Large intestine (tissue), 3 donors: Measurements from ENCODE around the gene CLASP2. TPM values are rescaled to one million over a fixed set of nuclear protein-coding genes. Genes with fewer than 3 reads are reported as not detected.

ENCODE experiments used
- DNase-seq, 2 donors: peaks; one replicate each; pipeline versions ENCODE4 v3.0.0 to v3.0.0-alpha.2; 2013
- H3K27ac ChIP-seq: one replicate; pipeline ENCODE4 v1.5.1; 2013; ENCODE audit warnings: low read length
- H3K27me3 ChIP-seq: 2 replicates; pipeline ENCODE4 v1.6.1; 2013; ENCODE audit warnings: low read length; ENCODE audit not compliant: control insufficient read depth, insufficient read depth
- H3K36me3 ChIP-seq: 2 replicates; pipeline ENCODE4 v1.6.1; 2013; ENCODE audit warnings: low read length; ENCODE audit not compliant: control insufficient read depth, insufficient read depth
- H3K4me1 ChIP-seq: one replicate; pipeline ENCODE4 v1.6.1; 2013; ENCODE audit warnings: low read length; ENCODE audit not compliant: control insufficient read depth, insufficient read depth
- H3K4me3 ChIP-seq: one replicate; pipeline ENCODE4 v1.5.1; 2013; ENCODE audit warnings: low read length
- H3K9me3 ChIP-seq: one replicate; pipeline ENCODE4 v1.6.1; 2013; ENCODE audit warnings: mild to moderate bottlenecking, low read depth, low read length, moderate library complexity; ENCODE audit not compliant: control insufficient read depth
- WGBS: methylation state at CpG from one replicate; pipeline ENCODE4 v1.1.5; 2013; ENCODE audit warnings: low lambda C conversion rate; ENCODE audit not compliant: insufficient coverage; 5-methylcytosine and 5-hydroxymethylcytosine counted together
- polyA plus RNA-seq: library from polyadenylated mRNA; unstranded; fragments of 120-200 nt; gene quantifications from one replicate; pipeline ENCODE4 v1.2.1, GENCODE V29; 2013

Gene CLASP2
- polyA plus RNA-seq, 1 donor = 56.2 TPM

- Histone ChIP-seq H3K27ac (no peak overlapping the region), H3K9me3 (peaks cover 23% of the 10 kb centered on the region), H3K4me3 (no peak overlapping the region), H3K27me3 (no peaks in the 10 kb centered on the region), H3K36me3 (peaks cover 24% of the 10 kb centered on the region), H3K4me1 (no peaks in the 10 kb centered on the region)
- DNase-seq = no peak
- no CpG with 5 or more reads among the region's 2 CpGs for WGBS
These were observed 192.8 kb downstream of the CLASP2 start for GRCh38 chr3:33525232-33525631.

DNA sequence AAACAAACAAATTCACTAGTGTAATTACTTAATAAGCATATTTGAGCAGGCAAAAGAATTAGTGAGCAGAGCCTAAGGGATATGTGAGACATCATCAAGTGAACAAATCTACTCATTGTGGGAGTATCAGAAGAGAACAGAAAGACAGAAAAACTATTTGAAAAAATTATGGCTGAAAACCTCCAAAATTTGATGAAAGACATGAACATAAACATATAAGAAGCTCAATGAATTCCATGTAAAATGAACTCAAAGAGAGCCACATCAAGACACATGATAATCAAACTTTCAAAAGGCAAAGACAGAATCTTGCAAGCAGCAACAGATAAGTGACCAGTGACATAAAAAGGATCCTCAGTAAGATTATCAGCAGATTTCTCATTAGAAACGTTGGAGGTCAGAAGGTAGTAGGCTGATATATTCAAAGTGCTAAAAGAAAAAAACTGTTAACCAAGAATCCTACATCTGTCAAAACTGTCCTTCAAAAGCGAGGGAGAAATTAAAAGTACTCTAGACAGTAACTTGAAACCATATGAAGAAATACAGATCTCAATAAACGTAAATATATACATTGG, 194.9 kb downstream of the CLASP2 start:
- Histone ChIP-seq H3K27ac (no peak overlapping the region), H3K27me3 (no peaks in the 10 kb centered on the region), H3K4me1 (no peaks in the 10 kb centered on the region), H3K4me3 (no peak overlapping the region), H3K9me3 (peaks cover 14% of the 10 kb centered on the region), H3K36me3 (peaks cover 24% of the 10 kb centered on the region)
- no peak for DNase-seq
- 86% methylated on average over 1 of the region's 3 CpGs for WGBS

DNA sequence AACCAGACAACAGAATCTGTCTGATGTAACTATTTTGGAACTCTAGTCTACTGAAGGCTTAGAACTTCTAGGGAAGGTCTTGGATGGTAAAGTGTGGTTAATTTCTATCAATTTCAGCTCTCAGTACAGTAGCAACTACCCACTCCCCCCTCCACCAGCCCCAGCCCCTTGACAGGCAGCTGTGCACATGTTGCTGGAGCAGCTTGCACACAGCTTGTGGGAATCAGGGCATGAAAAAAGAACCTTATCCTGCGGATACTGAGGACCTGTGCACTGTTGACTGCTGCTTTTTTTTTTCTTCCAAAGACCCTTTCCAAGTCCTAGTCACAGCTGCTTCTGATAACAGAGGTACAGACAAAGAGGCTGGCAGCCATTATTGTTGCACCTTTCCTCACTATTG, 196.3 kb downstream of the CLASP2 start:
- H3K36me3 ChIP-seq = peaks cover 25% of the 10 kb centered on the region
- no peaks in the 10 kb centered on the region for H3K4me1 ChIP-seq
- DNase-seq = no peak
- no CpG with 5 or more reads among the region's 1 CpG for WGBS
- no peaks in the 10 kb centered on the region for H3K27me3 ChIP-seq
- peaks cover 8% of the 10 kb centered on the region for H3K9me3 ChIP-seq
- H3K4me3 ChIP-seq = no peak overlapping the region
- no peak overlapping the region for H3K27ac ChIP-seq

DNA sequence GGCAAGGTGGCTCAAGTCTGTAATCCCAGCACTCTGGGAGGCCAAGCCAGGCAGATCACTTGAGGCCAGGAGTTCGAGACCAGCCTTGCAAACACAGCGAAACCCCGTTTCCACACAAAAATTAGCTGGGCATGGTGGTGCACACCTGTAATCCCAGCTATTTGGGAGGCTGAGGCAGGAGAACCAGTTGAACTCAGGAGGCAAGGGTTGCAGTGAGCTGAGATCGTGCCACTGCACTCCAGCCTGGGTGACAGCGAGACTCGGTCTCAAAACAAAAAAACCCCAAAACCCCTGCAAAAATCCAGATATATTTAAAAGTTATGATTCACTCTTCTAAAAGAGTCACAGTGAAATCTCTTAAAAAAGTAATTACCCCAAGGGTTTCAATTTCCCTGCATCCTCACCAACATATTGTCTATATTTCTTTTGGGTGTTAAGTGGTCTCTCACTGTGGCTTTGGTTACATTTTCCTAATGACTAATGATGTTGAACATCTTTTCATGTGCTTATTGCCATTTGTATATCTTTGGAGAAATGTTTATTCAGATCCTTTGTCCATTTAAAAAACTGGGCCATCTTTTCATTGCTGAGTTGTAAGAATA, 204.7 kb downstream of the CLASP2 start:
- WGBS = no CpG with 5 or more reads among the region's 6 CpGs
- Histone ChIP-seq H3K36me3 (peaks cover 37% of the 10 kb centered on the region), H3K4me3 (no peak overlapping the region), H3K27ac (no peak overlapping the region), H3K9me3 (no peaks in the 10 kb centered on the region), H3K27me3 (no peaks in the 10 kb centered on the region), H3K4me1 (no peaks in the 10 kb centered on the region)
- no peak for DNase-seq

DNA sequence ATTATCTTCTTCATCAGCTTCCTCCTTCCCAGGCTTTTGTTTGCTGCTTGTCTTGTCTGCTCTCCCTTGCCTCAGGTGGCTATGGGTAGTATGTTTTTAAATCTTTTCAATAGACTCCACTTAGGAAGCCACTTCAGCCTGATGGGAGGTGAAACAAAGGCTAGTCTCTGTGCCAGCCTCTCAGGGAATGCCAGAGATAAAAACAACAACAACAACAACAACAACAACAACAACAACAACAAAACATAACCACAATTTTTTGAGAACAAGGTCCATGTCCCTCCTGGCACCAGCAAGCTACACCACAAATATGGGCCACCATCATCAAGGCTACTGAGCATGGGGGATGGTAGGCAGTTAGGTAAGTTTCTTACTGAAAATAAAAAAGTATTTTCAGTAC, 213.0 kb downstream of the CLASP2 start:
- DNase-seq = peak in 1 of 2 donors; percentile 3
- no peaks in the 10 kb centered on the region for H3K4me1 ChIP-seq
- peaks cover 27% of the 10 kb centered on the region for H3K36me3 ChIP-seq
- H3K4me3 ChIP-seq = no peak overlapping the region
- H3K27ac ChIP-seq = no peak overlapping the region
- H3K9me3 ChIP-seq = no peaks in the 10 kb centered on the region
- no peaks in the 10 kb centered on the region for H3K27me3 ChIP-seq

- Histone ChIP-seq H3K27me3 (no peaks in the 10 kb centered on the region), H3K4me1 (no peaks in the 10 kb centered on the region), H3K9me3 (no peaks in the 10 kb centered on the region), H3K27ac (no peak overlapping the region), H3K4me3 (no peak overlapping the region), H3K36me3 (peaks cover 11% of the 10 kb centered on the region)
- no peak for DNase-seq
- WGBS = 80% methylated on average over 1 of the region's 2 CpGs
These were observed 221.6 kb downstream of the CLASP2 start for GRCh38 chr3:33496449-33496848.

- no peak for DNase-seq
- 94% methylated on average over 3 of the region's 4 CpGs for WGBS
These were observed 226.3 kb downstream of the CLASP2 start for GRCh38 chr3:33491721-33492120.

DNA sequence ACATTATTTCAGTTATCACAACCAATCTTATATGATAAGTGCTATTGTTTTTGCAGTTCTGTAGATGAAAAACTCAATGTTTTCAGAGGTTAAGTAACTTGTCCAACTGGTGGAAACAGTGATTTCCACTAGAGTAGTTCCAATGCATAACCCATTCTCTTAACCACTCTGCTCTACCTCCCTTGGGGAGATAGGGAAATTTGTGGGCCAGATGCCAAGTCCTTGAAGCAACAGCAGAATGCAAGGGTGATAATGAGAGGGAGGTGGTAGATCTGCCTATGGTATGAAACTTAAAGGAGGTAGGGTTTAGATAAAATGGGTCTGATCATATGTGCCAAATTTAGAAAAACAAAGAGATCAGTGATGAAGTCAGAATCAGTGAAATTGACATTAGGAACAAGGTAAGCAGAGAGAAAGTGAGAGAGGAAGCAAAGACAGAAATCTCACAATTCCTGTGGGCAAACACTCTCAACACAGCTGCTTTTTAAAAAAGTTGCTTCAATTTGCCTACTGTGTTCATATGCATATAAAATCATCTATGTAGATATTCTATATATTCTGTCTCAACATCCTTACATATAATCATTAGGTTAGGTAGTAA, 227.3 kb downstream of the CLASP2 start:
- H3K27ac ChIP-seq = no peak overlapping the region
- DNase-seq = no peak
- no peak overlapping the region for H3K4me3 ChIP-seq
- no peaks in the 10 kb centered on the region for H3K27me3 ChIP-seq
- no peaks in the 10 kb centered on the region for H3K4me1 ChIP-seq
- H3K9me3 ChIP-seq = no peaks in the 10 kb centered on the region
- no peaks in the 10 kb centered on the region for H3K36me3 ChIP-seq

More at GRCh38 chr3:33491721-33492120, 226.3 kb downstream of the CLASP2 start:
- no peak overlapping the region for H3K4me3 ChIP-seq
- H3K4me1 ChIP-seq = no peaks in the 10 kb centered on the region
- H3K36me3 ChIP-seq = no peaks in the 10 kb centered on the region
- H3K9me3 ChIP-seq = no peaks in the 10 kb centered on the region
- no peak overlapping the region for H3K27ac ChIP-seq
- H3K27me3 ChIP-seq = no peaks in the 10 kb centered on the region

- Histone ChIP-seq H3K27me3 (no peaks in the 10 kb centered on the region), H3K4me3 (no peak overlapping the region), H3K36me3 (no peaks in the 10 kb centered on the region), H3K4me1 (no peaks in the 10 kb centered on the region), H3K27ac (no peak overlapping the region), H3K9me3 (no peaks in the 10 kb centered on the region)
- no CpG with 5 or more reads among the region's 1 CpG for WGBS
- no peak for DNase-seq
These were observed 229.4 kb downstream of the CLASP2 start for GRCh38 chr3:33488683-33489082.

GRCh38 chr3:33488246-33488645, 229.8 kb downstream of the CLASP2 start:
- Histone ChIP-seq H3K9me3 (no peaks in the 10 kb centered on the region), H3K27ac (no peak overlapping the region), H3K36me3 (no peaks in the 10 kb centered on the region), H3K4me3 (no peak overlapping the region), H3K27me3 (no peaks in the 10 kb centered on the region), H3K4me1 (no peaks in the 10 kb centered on the region)
- WGBS = no CpG with 5 or more reads among the region's 2 CpGs
- no peak for DNase-seq

- no peak for DNase-seq
- Histone ChIP-seq H3K9me3 (no peaks in the 10 kb centered on the region), H3K4me3 (no peak overlapping the region), H3K36me3 (no peaks in the 10 kb centered on the region), H3K27ac (no peak overlapping the region), H3K27me3 (no peaks in the 10 kb centered on the region), H3K4me1 (no peaks in the 10 kb centered on the region)
- no CpG with 5 or more reads among the region's 1 CpG for WGBS
These were observed 235.9 kb downstream of the CLASP2 start for GRCh38 chr3:33482111-33482521.
